GM19328 (cell line): ENCODE results near the gene NUP62.
"Not testable (repeated sequence)": the region's sequence is repeated elsewhere in the genome, so short reads cannot be mapped to it uniquely, and the experiment has no call there.

Source experiments
- ATAC-seq: cut with Tn5 transposase; IDR thresholded peaks from one replicate; pipeline ENCODE4 v1.9.1; 2021; ENCODE audit warnings: mild to moderate bottlenecking, moderate library complexity; ENCODE audit not compliant: unreplicated experiment

NUP62 gene

GRCh38 chr19:49927526-49928264, 1.6 kb downstream of the NUP62 start:
- no peak for ATAC-seq

- no peak for ATAC-seq
Observed at GRCh38 chr19:49926515-49926914, 2.8 kb downstream of the NUP62 start.

GRCh38 chr19:49925486-49925885, 3.8 kb downstream of the NUP62 start:
- no peak for ATAC-seq

GRCh38 chr19:49924881-49925210, 4.5 kb downstream of the NUP62 start:
- not testable (repeated sequence) for ATAC-seq

- ATAC-seq = no peak
Observed at GRCh38 chr19:49924004-49924880, 5.1 kb downstream of the NUP62 start.

GRCh38 chr19:49923055-49924003, 6.0 kb downstream of the NUP62 start:
- ATAC-seq = no peak

GRCh38 chr19:49921871-49922795, 7.2 kb downstream of the NUP62 start:
- ATAC-seq = no peak

- ATAC-seq = no peak
Observed at GRCh38 chr19:49920624-49921363, 8.5 kb downstream of the NUP62 start.

GRCh38 chr19:49918089-49918488, 11.2 kb downstream of the NUP62 start:
- no peak for ATAC-seq

- ATAC-seq = no peak
Observed at GRCh38 chr19:49916839-49917733, 12.2 kb downstream of the NUP62 start.

GRCh38 chr19:49915271-49915670, 14.0 kb downstream of the NUP62 start:
- no peak for ATAC-seq

- no peak for ATAC-seq
Observed at GRCh38 chr19:49913720-49914119, 15.6 kb downstream of the NUP62 start.

GRCh38 chr19:49912965-49913685, 16.2 kb downstream of the NUP62 start:
- no peak for ATAC-seq

GRCh38 chr19:49911381-49912145, 17.7 kb downstream of the NUP62 start:
- ATAC-seq = no peak

- ATAC-seq = no peak
Observed at GRCh38 chr19:49910179-49910578, 19.1 kb downstream of the NUP62 start.

- no peak for ATAC-seq
Observed at GRCh38 chr19:49908480-49909420, 20.6 kb downstream of the NUP62 start.
